ENCODE measurements around the gene IPO9. TPM values are rescaled to one million over a fixed set of nuclear protein-coding genes. Genes with fewer than 3 reads are reported as not detected.
"Not testable (repeated sequence)": the region's sequence is repeated elsewhere in the genome, so short reads cannot be mapped to it uniquely, and the experiment has no call there.

The IPO9 gene
- total RNA-seq, 1 donor from 2014 or later = 10.3 TPM

- no peak for DNase-seq (ENCODE audit: low read depth)
- Histone ChIP-seq H3K27me3 (ENCODE audit: control insufficient read depth, insufficient read depth, low read length) (no peaks in the 10 kb centered on the region), H3K4me3 (ENCODE audit: low read depth, low read length) (no peak overlapping the region), H3K36me3 (ENCODE audit: control insufficient read depth, insufficient read depth, low read length) (no peaks in the 10 kb centered on the region)
- TF ChIP-seq CTCF (IDR thresholded peaks at IDR 0.05; ENCODE audit: insufficient read depth, low read length, severe bottlenecking) = no peak
- FAIRE-seq = no peak
These were observed 70.9 kb downstream of the IPO9 start for GRCh38 chr1:201899683-201900429.

GRCh38 chr1:201900476-201900875 is 71.5 kb downstream of the IPO9 start:
- DNase-seq (ENCODE audit: low read depth) (no peak), FAIRE-seq (no peak)
- TF ChIP-seq CTCF (IDR thresholded peaks at IDR 0.05; ENCODE audit: insufficient read depth, low read length, severe bottlenecking) = no peak
- no peaks in the 10 kb centered on the region for H3K27me3 ChIP-seq (ENCODE audit: control insufficient read depth, insufficient read depth, low read length)
- no peak overlapping the region for H3K4me3 ChIP-seq (ENCODE audit: low read depth, low read length)
- no peaks in the 10 kb centered on the region for H3K36me3 ChIP-seq (ENCODE audit: control insufficient read depth, insufficient read depth, low read length)

- not testable (repeated sequence) for FAIRE-seq; H3K4me3 ChIP-seq (ENCODE audit: low read depth, low read length); DNase-seq (ENCODE audit: low read depth); H3K36me3 ChIP-seq (ENCODE audit: control insufficient read depth, insufficient read depth, low read length); H3K27me3 ChIP-seq (ENCODE audit: control insufficient read depth, insufficient read depth, low read length)
These were observed 72.1 kb downstream of the IPO9 start for GRCh38 chr1:201901036-201901435.

- Histone ChIP-seq H3K4me3 (ENCODE audit: low read depth, low read length) (no peak overlapping the region), H3K27me3 (ENCODE audit: control insufficient read depth, insufficient read depth, low read length) (no peaks in the 10 kb centered on the region), H3K36me3 (ENCODE audit: control insufficient read depth, insufficient read depth, low read length) (no peaks in the 10 kb centered on the region)
- TF ChIP-seq CTCF (IDR thresholded peaks at IDR 0.05; ENCODE audit: insufficient read depth, low read length, severe bottlenecking) = no peak
- FAIRE-seq (no peak), DNase-seq (ENCODE audit: low read depth) (no peak)
These were observed 73.2 kb downstream of the IPO9 start for GRCh38 chr1:201902198-201902597.

- no peaks in the 10 kb centered on the region for H3K36me3 ChIP-seq (ENCODE audit: control insufficient read depth, insufficient read depth, low read length)
- DNase-seq (ENCODE audit: low read depth) (no peak), FAIRE-seq (peak; percentile 83)
- H3K27me3 ChIP-seq (ENCODE audit: control insufficient read depth, insufficient read depth, low read length) = no peaks in the 10 kb centered on the region
- H3K4me3 ChIP-seq (ENCODE audit: low read depth, low read length) = no peak overlapping the region
- TF ChIP-seq CTCF (IDR thresholded peaks at IDR 0.05; ENCODE audit: insufficient read depth, low read length, severe bottlenecking) = no peak
These were observed 74.2 kb downstream of the IPO9 start for GRCh38 chr1:201903135-201903534.

- no peak for TF ChIP-seq CTCF (IDR thresholded peaks at IDR 0.05; ENCODE audit: insufficient read depth, low read length, severe bottlenecking)
- Histone ChIP-seq H3K4me3 (ENCODE audit: low read depth, low read length) (no peak overlapping the region), H3K36me3 (ENCODE audit: control insufficient read depth, insufficient read depth, low read length) (no peaks in the 10 kb centered on the region), H3K27me3 (ENCODE audit: control insufficient read depth, insufficient read depth, low read length) (peaks cover 2% of the 10 kb centered on the region)
- no peak for FAIRE-seq
- peak; percentile 89 for DNase-seq (ENCODE audit: low read depth)
These were observed 75.6 kb downstream of the IPO9 start for GRCh38 chr1:201904579-201904978.

All from bronchial epithelial cell (primary cell).